Motor neuron (in vitro differentiated cells): ENCODE results near the gene UBTD2. TPM values are rescaled to one million over a fixed set of nuclear protein-coding genes. Genes with fewer than 3 reads are reported as not detected.
"Not testable (repeated sequence)": the region's sequence is repeated elsewhere in the genome, so short reads cannot be mapped to it uniquely, and the experiment has no call there.

Experiments
- ATAC-seq, 8 experiments: fragments of 200-7000 bp; cut with Tn5 transposase; replicated peaks in 6 of 8; 2 replicates each; pipeline ENCODE4 v1.8.0; 2021; ENCODE audit warnings: mild to moderate bottlenecking in 8 of 8, moderate library complexity in 8 of 8
- H3K27ac ChIP-seq, 2 donors: fragments of 250-450 bp; sonication (Bioruptor Pico); 2 replicates each; pipeline ENCODE4 v1.9.0; 2021; ENCODE audit warnings: antibody characterized with exemption in 2 of 2, mild to moderate bottlenecking in 2 of 2, moderate library complexity in 1 of 2
- H3K4me1 ChIP-seq, 2 donors: fragments of 250-450 bp; sonication (Bioruptor Pico); replicated peaks in 1 of 2; 2 replicates each; pipeline ENCODE4 v1.6.1; 2021; ENCODE audit warnings: antibody characterized with exemption in 2 of 2, mild to moderate bottlenecking in 2 of 2, moderate library complexity in 1 of 2
- H3K4me3 ChIP-seq, 5 donors: fragments of 250-450 bp; sonication (Bioruptor Pico); 2 replicates each; pipeline ENCODE4 v1.9.0; 2021; ENCODE audit warnings: antibody characterized with exemption in 5 of 5, mild to moderate bottlenecking in 5 of 5, moderate library complexity in 4 of 5
- WGBS, 10 experiments: fragments of 450-650 bp; shearing (Covaris generic); methylation state at CpG; one replicate each; pipeline ENCODE4 v1.0.0; 2022; 5-methylcytosine and 5-hydroxymethylcytosine counted together
- in situ Hi-C, 9 experiments: fragments of 400-800 bp; cut with MboI; loops; one replicate each; pipeline ENCODE4 v1.15.0; 2021; ENCODE audit warnings: low sequenced_read_pairs in 9 of 9, low pct_unique_long_range_greater_than_20kb in 2 of 9; ENCODE audit not compliant: unreplicated experiment in 9 of 9
- total RNA-seq, 8 experiments: library from RNA; unstranded; fragments of 300-600 nt; gene quantifications; 2 replicates each; pipeline versions ENCODE4 v1.2.3 to v1.2.4, GENCODE V29; 2022

Gene UBTD2, protein sequence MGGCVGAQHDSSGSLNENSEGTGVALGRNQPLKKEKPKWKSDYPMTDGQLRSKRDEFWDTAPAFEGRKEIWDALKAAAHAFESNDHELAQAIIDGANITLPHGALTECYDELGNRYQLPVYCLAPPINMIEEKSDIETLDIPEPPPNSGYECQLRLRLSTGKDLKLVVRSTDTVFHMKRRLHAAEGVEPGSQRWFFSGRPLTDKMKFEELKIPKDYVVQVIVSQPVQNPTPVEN
- 10 to 100 TPM; 11.3 to 58.2 (median 28.3) TPM for total RNA-seq

DNA sequence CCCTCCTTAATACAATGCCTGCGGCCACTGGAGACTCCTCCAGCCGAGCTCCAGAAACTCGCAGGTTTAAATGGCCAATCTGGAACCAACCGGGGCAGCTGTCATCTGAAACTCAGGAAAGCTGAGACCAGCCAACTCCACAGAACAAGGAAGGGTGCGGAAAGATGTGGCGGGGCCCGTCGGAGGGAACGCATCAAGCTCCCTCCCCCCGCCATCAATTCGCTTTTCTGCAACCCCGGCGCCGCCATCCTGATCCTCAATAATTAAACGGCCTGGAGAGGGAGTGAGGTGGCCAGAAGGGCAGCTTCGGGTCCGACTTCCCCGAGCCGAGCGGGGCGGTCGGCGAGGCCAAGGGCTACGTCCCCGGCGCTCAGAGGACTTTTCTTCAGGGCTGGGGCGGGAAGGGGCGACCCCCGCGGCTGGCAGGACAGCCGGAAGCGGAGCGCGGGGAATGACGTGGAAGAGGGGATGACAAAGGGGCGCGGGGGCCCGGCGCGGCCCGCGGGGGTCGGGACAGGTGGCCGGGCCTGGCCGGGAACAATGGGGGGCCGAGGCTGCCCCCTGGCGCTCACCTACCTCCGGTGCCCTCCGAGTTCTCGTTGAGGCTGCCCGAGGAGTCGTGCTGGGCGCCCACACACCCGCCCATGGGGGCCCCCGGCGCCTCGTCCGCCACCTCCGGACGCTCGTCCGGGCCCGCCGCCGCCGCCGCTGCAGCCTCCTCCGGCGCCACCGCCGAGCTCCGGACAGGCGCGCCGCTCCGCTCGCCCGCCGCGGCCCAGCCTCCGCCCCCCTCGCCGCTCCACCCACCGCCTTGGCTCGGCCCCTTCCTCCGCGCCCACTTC is at the start of gene UBTD2:
Gene UBTD2 (minus strand): TSS at position 745 of the 842 bp plus-strand sequence. CDS start 99 bp downstream, at position 646.
- H3K4me3 ChIP-seq: peak within 1 kb of the TSS; percentile 58 to 96 (median 92)
- in situ Hi-C loops: loop anchor here in 3 of 9 experiments (25.0 kb wide), 1 partner anchor 171 kb away; no protein-coding TSS in a partner anchor
- peaks cover 19 to 21% of the 10 kb centered on the region in 2 donors for H3K4me1 ChIP-seq
- 0% methylated on average over 2 to 8 of the region's 87 CpGs; no CpG with 5 or more reads in 8 of the 10 experiments for WGBS, 10 experiments
- ATAC-seq: peak; percentile 16 to 85 (median 81)
- H3K27ac ChIP-seq: peak within 1 kb of the TSS; percentile 92 to 96

DNA sequence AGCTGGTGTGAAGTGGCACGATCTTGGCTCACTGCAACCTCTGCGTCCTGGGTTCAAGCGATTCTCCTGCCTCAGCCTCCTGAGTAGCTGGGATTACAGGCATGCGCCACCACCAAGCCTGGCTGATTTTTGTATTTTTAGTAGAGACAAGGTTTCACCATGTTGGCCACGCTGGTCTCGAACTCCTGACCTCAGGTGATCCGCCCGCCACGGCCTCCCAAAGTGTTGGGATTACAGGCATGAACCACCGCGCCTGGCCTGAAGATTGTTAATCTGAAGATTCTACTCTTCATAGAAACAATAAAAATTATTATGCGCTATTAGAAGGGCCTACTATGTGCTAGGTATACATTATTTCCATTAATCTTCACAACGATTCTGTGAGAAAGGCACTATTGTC is 43.3 kb upstream of the UBTD2 start:
- in situ Hi-C loops, ATAC-seq, H3K27ac ChIP-seq, H3K4me3 ChIP-seq, H3K4me1 ChIP-seq: not testable (repeated sequence)
- WGBS, 10 experiments: 33 to 100% (median 96%) methylated on average over 1 to 8 of the region's 13 CpGs; no CpG with 5 or more reads in 1 of the 10 experiments

DNA sequence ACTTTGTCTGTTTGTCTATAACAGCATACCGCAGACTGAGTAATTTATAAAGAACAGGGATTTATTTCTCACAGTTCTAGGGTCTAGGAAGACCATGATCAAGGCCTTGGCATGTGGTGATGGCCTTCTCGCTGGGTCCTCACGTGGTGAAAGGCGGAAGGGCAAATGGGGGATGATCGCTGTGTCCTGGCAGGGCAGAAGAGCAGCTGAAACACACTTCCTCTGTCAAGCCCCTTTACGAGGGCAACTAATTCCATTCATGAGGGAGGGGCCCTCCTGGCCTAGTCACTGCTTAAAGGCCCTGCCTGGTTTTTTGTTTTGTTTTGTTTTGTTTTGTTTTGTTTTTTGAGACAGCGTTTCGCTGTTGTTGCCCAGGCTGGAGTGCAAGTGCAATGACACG is 41.9 kb upstream of the UBTD2 start:
- no peaks in the 10 kb centered on the region for H3K4me1 ChIP-seq
- H3K4me3 ChIP-seq: no peak overlapping the region
- no peak overlapping the region for H3K27ac ChIP-seq
- no peak for ATAC-seq
- in situ Hi-C loops: no loop called here
- WGBS, 10 experiments: 70 to 100% (median 87%) methylated on average over 1 to 6 of the region's 9 CpGs; no CpG with 5 or more reads in 2 of the 10 experiments

DNA sequence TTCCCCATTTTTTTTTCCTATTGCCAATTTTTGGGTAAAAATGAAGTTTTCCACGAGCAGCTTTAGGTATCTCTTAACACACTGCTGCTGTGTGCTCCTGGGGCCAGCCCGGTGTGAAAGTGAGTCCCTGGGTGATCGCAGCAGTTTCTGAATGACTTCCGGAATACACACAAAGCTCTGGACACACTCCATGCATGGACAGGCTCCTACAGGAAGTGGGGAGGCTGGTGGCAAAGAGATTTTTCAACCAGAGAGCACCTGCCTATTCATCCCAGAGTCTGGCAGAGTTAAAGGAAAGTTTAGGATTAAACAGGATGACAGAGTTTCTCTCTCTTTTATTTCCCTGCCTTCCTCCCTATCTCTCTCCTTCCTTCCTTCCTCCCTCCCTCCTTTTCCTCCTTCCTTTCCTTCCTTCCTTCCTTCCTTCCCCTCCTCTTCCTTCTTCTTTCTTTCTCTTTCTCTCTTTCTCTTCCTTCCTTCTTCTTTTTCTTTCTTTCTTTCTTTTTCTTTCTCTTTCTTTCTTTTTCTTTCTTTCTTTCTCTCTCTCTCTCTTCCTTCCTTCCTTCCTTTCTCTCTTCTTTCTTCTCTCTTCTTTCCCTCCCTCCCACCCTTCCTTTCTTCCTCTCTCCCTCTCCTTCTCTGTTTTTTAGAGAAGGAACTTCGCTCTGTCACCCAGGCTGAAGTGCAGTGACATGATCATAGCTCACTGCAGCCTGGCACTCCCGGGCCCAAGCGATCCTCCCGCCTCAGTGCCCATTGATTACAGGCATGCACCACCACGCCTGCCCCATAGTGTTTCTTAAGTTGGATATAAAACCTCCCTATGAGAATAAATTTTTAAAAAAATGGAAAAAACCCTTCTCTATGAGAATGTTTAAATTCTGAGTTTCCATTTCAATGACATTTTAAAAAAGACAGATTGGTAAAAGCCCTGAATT is 38.7 kb upstream of the UBTD2 start:
- 56 to 85% (median 80%) methylated on average over 1 to 8 of the region's 9 CpGs for WGBS, 10 experiments
- in situ Hi-C loops: no loop called here
- Histone ChIP-seq H3K4me1 (no peaks in the 10 kb centered on the region), H3K27ac (no peak overlapping the region), H3K4me3 (no peak overlapping the region)
- ATAC-seq: no peak

DNA sequence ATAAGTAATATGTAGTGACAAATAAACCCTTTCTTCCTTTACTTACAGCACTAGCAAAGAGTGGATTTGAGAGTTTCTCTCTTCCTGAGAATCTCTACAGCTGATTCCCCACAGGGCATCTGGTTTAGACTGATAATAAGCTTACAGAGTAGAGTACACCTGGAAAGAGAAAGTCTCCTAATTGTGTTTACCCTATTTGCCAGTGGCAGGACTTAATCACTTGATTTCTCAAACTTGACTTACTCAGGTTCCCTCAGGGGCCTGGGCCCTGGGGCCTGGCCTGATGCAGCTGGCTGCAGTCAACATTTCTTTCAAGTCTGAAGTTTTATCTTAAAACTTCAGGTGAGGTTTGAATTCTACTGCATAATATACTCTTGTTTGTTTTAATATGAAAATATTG is 38.0 kb upstream of the UBTD2 start:
- in situ Hi-C loops: no loop called here
- ATAC-seq: no peak
- Histone ChIP-seq H3K4me1 (no peaks in the 10 kb centered on the region), H3K4me3 (no peak overlapping the region), H3K27ac (no peak overlapping the region)

DNA sequence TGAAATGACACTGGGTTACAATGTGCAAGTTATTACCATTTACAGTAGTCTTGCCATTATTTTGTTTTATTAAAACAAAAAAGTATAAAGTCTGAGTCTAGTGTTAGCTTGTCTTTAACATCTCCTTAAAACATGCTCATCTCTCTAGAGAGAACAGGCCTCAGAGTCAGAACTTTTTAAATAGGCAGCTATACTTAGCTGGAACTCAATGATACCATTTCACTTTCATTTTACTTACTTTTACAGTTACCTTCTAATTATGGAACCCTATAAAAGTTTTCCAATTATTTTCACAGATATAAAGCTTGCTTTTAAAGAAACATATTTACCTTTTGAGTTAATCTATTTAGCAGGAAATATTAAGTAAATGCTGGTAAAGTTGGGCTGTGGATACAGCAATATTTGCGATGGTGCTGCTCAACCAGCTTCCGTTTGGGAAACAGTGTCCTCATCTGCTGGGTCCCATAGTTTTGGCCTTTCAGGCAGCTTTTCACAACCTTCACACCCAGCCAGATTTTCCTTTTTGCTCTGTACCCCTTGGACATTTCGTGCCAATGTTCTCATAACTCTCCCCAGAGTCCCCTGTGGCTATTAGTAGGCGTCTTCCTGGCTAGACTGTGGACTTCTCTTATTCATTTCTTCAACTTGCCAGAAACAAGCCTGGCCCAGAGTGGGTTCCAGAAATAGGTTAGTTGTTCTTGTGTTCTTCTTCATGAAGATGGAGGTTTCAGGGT is 36.3 kb upstream of the UBTD2 start:
- 20 to 90% (median 80%) methylated on average over 1 to 4 of the region's 4 CpGs; no CpG with 5 or more reads in 4 of the 10 experiments for WGBS, 10 experiments
- peak in 2 of 8 experiments; percentile 28 to 35 for ATAC-seq
- no peak overlapping the region for H3K4me3 ChIP-seq
- peaks cover 0 to 7% of the 10 kb centered on the region in 2 donors for H3K4me1 ChIP-seq
- in situ Hi-C loops: no loop called here
- H3K27ac ChIP-seq: no peak overlapping the region

DNA sequence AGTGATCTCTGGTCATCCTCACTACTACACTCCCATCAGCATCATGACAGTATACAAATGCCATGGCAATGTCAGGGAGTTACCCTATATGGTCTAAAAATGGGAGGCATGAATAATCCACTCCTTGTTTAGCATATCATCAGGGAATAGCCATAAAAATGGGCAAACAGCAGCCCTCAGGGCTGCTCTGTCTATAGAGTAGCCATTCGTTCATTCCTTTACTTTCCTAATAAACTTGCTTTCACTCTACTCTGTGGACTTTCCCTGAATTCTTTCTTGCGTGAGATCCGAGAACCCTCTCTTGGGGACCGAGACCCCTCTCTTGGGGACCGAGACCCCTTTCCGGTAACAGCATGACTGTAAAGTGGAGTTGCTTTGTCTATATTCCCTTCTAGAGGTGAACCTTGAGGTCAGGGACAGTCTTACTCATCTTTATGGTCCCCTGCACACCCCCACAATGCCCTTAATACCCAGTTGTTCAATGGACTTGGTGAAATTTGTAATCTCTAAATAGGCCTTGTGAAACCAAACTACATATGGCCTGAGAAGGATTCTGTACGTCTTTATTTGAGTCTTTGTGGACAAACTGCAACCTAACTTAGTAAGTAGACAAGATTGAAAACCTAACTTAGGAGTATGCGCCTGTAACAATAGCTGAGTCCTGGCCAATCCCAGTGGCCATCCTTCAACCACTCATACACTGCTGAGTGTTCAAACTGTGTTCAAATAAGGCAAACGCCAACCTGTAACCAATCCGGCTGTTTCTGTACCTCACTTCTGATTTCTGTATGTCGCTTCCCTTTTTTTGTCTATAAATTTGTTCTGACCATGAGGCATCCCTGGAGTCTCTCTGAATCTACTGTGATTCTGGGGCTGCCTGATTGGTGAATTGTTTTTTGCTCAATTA is 32.3 kb upstream of the UBTD2 start:
- 77 to 96% (median 90%) methylated on average over 1 to 11 of the region's 11 CpGs for WGBS, 10 experiments
- ATAC-seq: peak in 3 of 8 experiments; percentile 37 to 67 (median 56)
- no peak overlapping the region for H3K27ac ChIP-seq
- H3K4me3 ChIP-seq: no peak overlapping the region
- peaks cover 0 to 8% of the 10 kb centered on the region in 2 donors for H3K4me1 ChIP-seq
- in situ Hi-C loops: no loop called here

DNA sequence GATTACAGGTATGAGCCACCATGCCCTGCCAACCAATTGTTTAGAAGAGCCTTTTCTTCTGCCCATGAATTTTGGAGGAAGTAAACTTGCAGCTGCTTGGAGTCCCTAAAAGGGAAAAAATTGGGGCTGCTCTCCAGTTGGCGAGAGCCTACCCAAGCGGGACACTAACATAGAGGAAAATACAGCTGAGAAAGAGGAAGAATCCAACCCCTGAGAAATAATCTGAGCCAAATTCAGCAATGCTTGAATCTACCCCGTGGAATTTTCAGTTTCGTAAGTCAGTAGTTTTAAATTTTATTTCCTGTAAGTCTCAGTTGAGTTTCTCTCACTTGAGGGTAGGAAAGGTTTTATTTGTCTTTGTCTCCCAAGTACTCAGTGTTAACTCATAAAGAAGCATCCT is 30.4 kb upstream of the UBTD2 start:
- Histone ChIP-seq H3K4me3 (no peak overlapping the region), H3K4me1 (peaks cover 0 to 8% of the 10 kb centered on the region in 2 donors), H3K27ac (no peak overlapping the region)
- ATAC-seq: no peak
- in situ Hi-C loops: no loop called here
- 79 to 100% (median 92%) methylated on average over 1 to 4 of the region's 4 CpGs for WGBS, 10 experiments

DNA sequence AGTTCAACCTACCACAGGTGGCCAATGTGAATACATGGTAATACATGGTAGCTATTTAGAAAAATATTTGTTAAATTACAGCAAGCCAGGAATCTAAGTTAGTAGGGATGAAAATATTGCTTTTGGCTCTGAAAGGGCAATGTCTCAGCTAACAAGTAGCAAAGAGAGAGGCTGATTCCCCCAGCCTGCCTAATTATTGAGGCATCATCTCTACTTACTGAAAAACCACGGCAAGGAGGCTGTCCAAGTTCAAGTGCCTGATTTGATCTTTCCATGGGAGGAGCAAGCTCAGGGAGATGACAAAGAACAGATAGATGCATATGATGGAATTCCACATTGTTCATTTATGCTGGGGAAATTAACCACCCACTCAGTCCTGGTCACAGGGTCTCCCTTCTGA is 28.7 kb upstream of the UBTD2 start:
- no peak for ATAC-seq
- in situ Hi-C loops: no loop called here

DNA sequence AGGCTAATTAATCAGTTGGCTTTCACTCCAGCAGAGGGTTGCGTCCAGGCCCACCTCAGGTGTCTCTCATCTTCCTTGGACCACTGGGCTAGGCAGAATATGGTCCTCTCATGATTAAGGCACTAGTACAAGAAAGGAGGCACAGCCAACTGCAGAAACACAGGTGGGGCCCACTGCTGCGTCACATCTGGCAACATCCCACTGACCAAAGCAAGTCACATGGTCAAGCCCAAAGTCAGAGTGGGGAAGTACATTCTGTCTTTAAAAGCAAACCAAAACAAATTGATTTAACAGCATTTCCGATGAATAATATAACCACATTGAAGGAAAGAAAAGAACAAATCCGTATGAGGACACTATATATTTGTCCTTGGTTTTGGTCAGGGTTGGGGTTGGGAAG is 28.0 kb upstream of the UBTD2 start:
- no peak overlapping the region for H3K27ac ChIP-seq
- no peak for ATAC-seq
- 60 to 100% (median 79%) methylated on average over 1 to 4 of the region's 4 CpGs for WGBS, 10 experiments
- in situ Hi-C loops: no loop called here
- H3K4me3 ChIP-seq: no peak overlapping the region
- H3K4me1 ChIP-seq: peaks cover 0 to 8% of the 10 kb centered on the region in 2 donors

More for the DNA sequence above, 28.7 kb upstream of the UBTD2 start:
- WGBS, 10 experiments: 40 to 80% (median 41%) methylated on average over 1 of the region's 1 CpG; no CpG with 5 or more reads in 6 of the 10 experiments
- no peak overlapping the region for H3K27ac ChIP-seq
- no peak overlapping the region for H3K4me3 ChIP-seq
- peaks cover 0 to 8% of the 10 kb centered on the region in 2 donors for H3K4me1 ChIP-seq

DNA sequence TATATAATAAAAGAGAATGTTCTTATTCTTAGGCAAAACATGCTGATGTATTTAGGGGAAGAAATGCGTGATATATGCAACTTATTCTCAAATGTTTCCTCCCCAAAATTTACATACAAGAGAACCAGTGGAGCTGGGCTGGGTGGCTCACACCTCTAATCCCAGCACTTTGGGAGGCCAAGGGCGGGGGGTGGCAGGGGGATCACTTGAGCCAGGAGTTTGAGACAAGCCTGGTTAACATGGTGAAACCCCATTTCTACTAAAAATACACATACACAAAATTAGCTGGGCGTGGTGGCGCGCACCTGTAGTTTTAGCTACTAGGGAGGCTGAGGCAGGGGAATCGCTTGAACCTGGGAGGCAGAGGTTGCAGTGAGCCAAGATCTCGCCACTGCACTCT is 27.5 kb upstream of the UBTD2 start:
- H3K4me1 ChIP-seq: peaks cover 0 to 8% of the 10 kb centered on the region in 2 donors
- in situ Hi-C loops: no loop called here
- WGBS, 10 experiments: 0 to 100% (median 67%) methylated on average over 1 to 6 of the region's 7 CpGs; no CpG with 5 or more reads in 1 of the 10 experiments
- peak in 1 of 8 experiments; percentile 24 for ATAC-seq
- no peak overlapping the region for H3K27ac ChIP-seq
- H3K4me3 ChIP-seq: no peak overlapping the region
